ENCODE data around the gene TSNAX. TPM values are rescaled to one million over a fixed set of nuclear protein-coding genes. Genes with fewer than 3 reads are reported as not detected.

The TSNAX gene
- total RNA-seq, 4 donors from 2014 or later, result 8.2 to 27.0 (median 17.3) TPM

GRCh38 chr1:231603598-231604275 lies 75.3 kb downstream of the TSNAX start:
- in situ Hi-C loops (cut with MboI; ENCODE audit: low pct_ligation_motif_present in 1 of 4, low pct_unique_long_range_greater_than_20kb in 1 of 4, low sequenced_read_pairs in 3 of 4) (loop anchor here in 3 of 4 donors (5.0 to 10.0 kb wide), 3 partner anchors 241 to 259 kb away; no protein-coding TSS in a partner anchor), intact Hi-C loops (cut with DNase I; ENCODE audit: low total_unique reads) (loop anchor here (5.0 kb wide), 1 partner anchor 1656 kb away; no protein-coding TSS in a partner anchor)

GRCh38 chr1:231604276-231604621 lies 75.8 kb downstream of the TSNAX start:
- Histone ChIP-seq H3K9me3 (peaks cover 0 to 3% of the 10 kb centered on the region in 2 donors), H3K4me1 (peaks cover 0 to 31% (median 10%) of the 10 kb centered on the region in 4 donors), H3K27me3 (no peaks in the 10 kb centered on the region), H3K27ac (no peak overlapping the region), H3K36me3 (no peaks in the 10 kb centered on the region), H3K4me3 (peak overlapping the region in 1 of 4 donors; percentile 55)
- in situ Hi-C loops (cut with MboI; ENCODE audit: low pct_ligation_motif_present in 1 of 4, low pct_unique_long_range_greater_than_20kb in 1 of 4, low sequenced_read_pairs in 3 of 4), result loop anchor here in 3 of 4 donors (5.0 to 10.0 kb wide), 3 partner anchors 242 to 259 kb away; no protein-coding TSS in a partner anchor
- 65 to 75% methylated on average over 2 of the region's 2 CpGs for WGBS, 2 donors (ENCODE audit: low coverage in 1 of 2)
- DNase-seq, result no peak
- TF ChIP-seq POLR2AphosphoS5 (IDR thresholded peaks at IDR 0.05), result no peak
- TF ChIP-seq CTCF (IDR thresholded peaks at IDR 0.05), result peak in 1 of 5 experiments; percentile 5
- no peak for TF ChIP-seq EP300 (IDR thresholded peaks at IDR 0.05; ENCODE audit: low read depth)
- intact Hi-C loops (cut with DNase I; ENCODE audit: low total_unique reads), result loop anchor here (5.0 kb wide), 1 partner anchor 1657 kb away; no protein-coding TSS in a partner anchor

More at GRCh38 chr1:231603598-231604275, 75.3 kb downstream of the TSNAX start:
- H3K36me3 ChIP-seq, result no peaks in the 10 kb centered on the region
- H3K4me1 ChIP-seq, result peaks cover 0 to 31% (median 10%) of the 10 kb centered on the region in 4 donors
- DNase-seq, result peak; percentile 48
- H3K4me3 ChIP-seq, result peak overlapping the region; percentile 1 to 55 (median 35)
- H3K27me3 ChIP-seq, result no peaks in the 10 kb centered on the region
- peaks cover 0 to 3% of the 10 kb centered on the region in 2 donors for H3K9me3 ChIP-seq
- TF ChIP-seq POLR2AphosphoS5 (IDR thresholded peaks at IDR 0.05) (no peak), CTCF (IDR thresholded peaks at IDR 0.05) (peak; percentile 71 to 87 (median 80))
- 10 to 23% methylated on average over 8 of the region's 8 CpGs for whole genome bisulfite sequencing, 2 donors (ENCODE audit: low coverage in 1 of 2)
- H3K27ac ChIP-seq, result peak overlapping the region; percentile 36 to 54 (median 48)

GRCh38 chr1:231605149-231606100 lies 77.0 kb downstream of the TSNAX start:
- intact Hi-C loops (cut with DNase I; ENCODE audit: low total_unique reads), result loop anchor here (5.0 kb wide), 1 partner anchor 248 kb away; no protein-coding TSS in a partner anchor
- H3K4me1 ChIP-seq, result peaks cover 0 to 28% (median 10%) of the 10 kb centered on the region in 4 donors
- H3K4me3 ChIP-seq, result no peak overlapping the region
- 59 to 62% methylated on average over 3 to 8 of the region's 8 CpGs for WGBS, 2 donors (ENCODE audit: low coverage in 1 of 2)
- no peak for TF ChIP-seq EP300 (IDR thresholded peaks at IDR 0.05; ENCODE audit: low read depth)
- TF ChIP-seq POLR2A (IDR thresholded peaks at IDR 0.05), result no peak
- TF ChIP-seq CTCF (IDR thresholded peaks at IDR 0.05), result no peak
- no peak for TF ChIP-seq POLR2AphosphoS5 (IDR thresholded peaks at IDR 0.05)
- H3K9me3 ChIP-seq, result peaks cover 0 to 3% of the 10 kb centered on the region in 2 donors
- H3K27me3 ChIP-seq, result no peaks in the 10 kb centered on the region
- no peak overlapping the region for H3K27ac ChIP-seq
- in situ Hi-C loops (cut with MboI; ENCODE audit: low pct_ligation_motif_present in 1 of 4, low pct_unique_long_range_greater_than_20kb in 1 of 4, low sequenced_read_pairs in 3 of 4), result loop anchor here in 2 of 4 donors (10.0 kb wide), 2 partner anchors 251 to 261 kb away; no protein-coding TSS in a partner anchor
- no peaks in the 10 kb centered on the region for H3K36me3 ChIP-seq
- DNase-seq, result no peak
